ENCODE data around the gene KIAA1958. TPM values are rescaled to one million over a fixed set of nuclear protein-coding genes. Genes with fewer than 3 reads are reported as not detected.
"Not testable (repeated sequence)": the region's sequence is repeated elsewhere in the genome, so short reads cannot be mapped to it uniquely, and the experiment has no call there.

KIAA1958 gene
- total RNA-seq, 2 donors from 2014 or later, result 5.7 to 9.6 TPM

DNA sequence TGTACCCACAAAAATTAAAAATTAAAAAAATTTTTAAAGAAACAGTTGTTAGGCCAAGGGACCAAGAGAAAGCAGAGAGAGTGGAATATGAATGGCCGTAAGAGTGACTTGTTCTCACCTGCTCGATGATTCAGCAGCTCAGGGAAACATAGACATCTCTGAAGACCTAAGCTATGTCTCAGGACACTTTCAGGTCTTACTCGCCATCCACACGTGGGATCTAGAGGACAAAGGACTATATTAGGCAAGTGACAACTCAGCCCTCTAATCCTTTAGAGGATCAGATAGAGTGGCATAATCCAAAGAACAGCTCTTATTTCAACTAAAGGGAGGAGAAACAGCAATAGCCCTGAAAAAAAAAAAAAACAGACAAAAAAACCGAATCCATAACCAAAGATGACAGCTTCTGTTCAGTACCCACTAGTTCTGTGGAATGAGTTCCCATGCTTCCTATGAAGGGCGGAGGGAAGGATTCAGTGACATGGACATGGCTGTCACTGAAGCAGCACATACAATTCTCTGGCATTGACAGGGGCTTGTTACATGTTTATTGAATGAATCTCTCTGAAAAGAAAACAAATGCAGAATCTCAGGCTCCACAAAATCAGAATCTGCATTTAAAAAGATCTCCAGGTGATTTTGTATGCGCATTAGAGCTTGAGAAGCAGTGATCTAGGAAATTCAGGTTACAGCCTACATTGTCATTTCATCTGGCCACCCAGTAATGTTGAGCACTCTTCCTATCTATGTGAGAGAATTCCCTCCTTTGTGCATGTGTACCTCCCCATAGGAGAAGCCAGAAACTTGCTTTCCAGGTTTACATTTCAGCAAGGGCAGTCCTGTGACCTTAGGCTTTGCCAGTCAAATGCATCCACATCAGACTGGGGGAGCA is 96.0 kb downstream of the KIAA1958 start:
- 84 to 90% methylated on average over 7 of the region's 7 CpGs for WGBS, 2 donors

DNA sequence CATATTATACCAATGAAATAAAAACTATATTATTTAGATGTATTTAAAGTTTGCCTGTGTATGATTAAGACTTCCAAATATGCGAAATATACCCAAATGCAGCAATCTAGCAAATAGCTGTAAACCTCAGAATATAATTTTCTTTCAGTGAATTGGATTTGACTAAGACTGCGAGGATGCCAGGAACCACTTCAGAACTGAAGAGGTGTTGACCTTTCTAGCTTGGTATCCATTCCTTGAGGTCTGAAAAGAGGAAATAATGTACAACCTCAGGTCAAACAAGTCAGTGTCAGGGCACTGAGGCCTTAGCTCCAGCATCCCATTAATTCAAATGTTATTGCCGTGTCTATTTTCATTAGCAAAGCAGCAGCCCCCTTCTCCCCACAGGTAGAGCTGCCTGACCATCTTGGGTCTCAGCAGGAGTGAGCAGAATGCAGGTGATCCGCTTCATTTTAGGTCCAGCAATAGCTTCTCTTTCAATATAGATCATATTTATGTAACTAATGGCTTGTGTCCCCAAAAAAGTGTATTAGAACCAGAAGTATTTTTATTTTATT is 100.0 kb downstream of the KIAA1958 start:
- H3K27me3 ChIP-seq, result no peaks in the 10 kb centered on the region
- no peaks in the 10 kb centered on the region for H3K4me1 ChIP-seq
- intact Hi-C loops (cut with DNase I), result no loop called here
- no peak overlapping the region for H3K27ac ChIP-seq
- H3K4me3 ChIP-seq, result no peak overlapping the region
- 95 to 98% methylated on average over 4 of the region's 4 CpGs for WGBS, 2 donors
- no peak for ATAC-seq
- no peaks in the 10 kb centered on the region for H3K9me3 ChIP-seq
- H3K36me3 ChIP-seq (replicated peaks in 1 of 2; ENCODE audit: insufficient read depth in 1 of 2, low read depth in 2 of 2), result no peaks in the 10 kb centered on the region
- TF ChIP-seq CTCF (IDR thresholded peaks at IDR 0.05) (no peak), POLR2A (IDR thresholded peaks at IDR 0.05) (no peak)
- DNase-seq, result no peak

More for the DNA sequence above, 96.0 kb downstream of the KIAA1958 start:
- Histone ChIP-seq H3K4me3 (no peak overlapping the region), H3K36me3 (replicated peaks in 1 of 2; ENCODE audit: insufficient read depth in 1 of 2, low read depth in 2 of 2) (no peaks in the 10 kb centered on the region), H3K27ac (no peak overlapping the region), H3K27me3 (no peaks in the 10 kb centered on the region), H3K4me1 (no peaks in the 10 kb centered on the region), H3K9me3 (no peaks in the 10 kb centered on the region)
- no peak for TF ChIP-seq POLR2A (IDR thresholded peaks at IDR 0.05)
- TF ChIP-seq CTCF (IDR thresholded peaks at IDR 0.05), result no peak
- DNase-seq (no peak), ATAC-seq (no peak)
- intact Hi-C loops (cut with DNase I), result no loop called here

DNA sequence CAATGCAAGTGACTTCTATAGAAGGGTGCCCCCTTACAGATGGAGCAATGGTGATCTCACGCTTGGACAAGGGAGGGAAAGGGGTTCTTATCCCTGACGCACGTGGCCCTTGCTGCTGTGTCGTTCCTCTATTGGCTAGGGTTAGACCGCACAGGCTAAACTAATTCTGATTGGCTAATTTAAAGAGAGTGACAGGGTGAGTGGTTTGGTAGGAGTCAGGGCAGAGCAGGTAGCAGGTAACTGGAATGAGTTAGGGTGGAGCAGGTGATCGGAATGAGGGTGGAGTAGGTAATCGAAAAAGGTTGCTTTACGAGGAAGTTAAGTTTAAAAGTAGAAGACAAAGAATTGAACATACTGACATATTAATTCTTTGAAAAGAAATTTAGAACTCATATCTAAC is 105.2 kb downstream of the KIAA1958 start:
- H3K9me3 ChIP-seq; H3K4me3 ChIP-seq; H3K36me3 ChIP-seq (replicated peaks in 1 of 2; ENCODE audit: insufficient read depth in 1 of 2, low read depth in 2 of 2); ATAC-seq; H3K27me3 ChIP-seq; H3K4me1 ChIP-seq; intact Hi-C loops (cut with DNase I); H3K27ac ChIP-seq; DNase-seq: not testable (repeated sequence)
- 95 to 96% methylated on average over 8 of the region's 8 CpGs for WGBS, 2 donors

DNA sequence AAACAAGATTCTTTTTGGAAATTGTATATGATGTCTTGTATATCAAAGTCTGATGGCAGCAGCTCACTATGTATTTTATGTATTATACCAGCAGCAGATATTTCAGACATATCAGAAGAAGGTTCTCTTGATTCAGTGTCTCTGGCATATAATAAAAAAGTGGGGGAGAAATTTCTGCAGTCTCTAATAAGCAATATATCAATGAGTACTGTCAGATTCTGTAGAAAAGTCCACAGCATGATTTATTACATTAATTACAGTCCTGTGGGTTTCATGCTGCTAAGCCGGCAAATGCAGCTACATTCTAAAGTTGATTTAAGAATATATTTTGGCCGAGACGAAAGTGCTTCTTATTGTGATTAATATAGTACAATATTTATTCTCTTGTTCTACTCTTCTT is 113.1 kb downstream of the KIAA1958 start:
- no peaks in the 10 kb centered on the region for H3K36me3 ChIP-seq (replicated peaks in 1 of 2; ENCODE audit: insufficient read depth in 1 of 2, low read depth in 2 of 2)
- H3K4me3 ChIP-seq, result no peak overlapping the region
- H3K4me1 ChIP-seq, result no peaks in the 10 kb centered on the region
- intact Hi-C loops (cut with DNase I), result no loop called here
- TF ChIP-seq POLR2A (IDR thresholded peaks at IDR 0.05) (no peak), CTCF (IDR thresholded peaks at IDR 0.05) (no peak)
- no peaks in the 10 kb centered on the region for H3K27me3 ChIP-seq
- 61 to 62% methylated on average over 3 of the region's 3 CpGs for WGBS, 2 donors
- H3K27ac ChIP-seq, result no peak overlapping the region
- ATAC-seq (no peak), DNase-seq (no peak)
- no peaks in the 10 kb centered on the region for H3K9me3 ChIP-seq

DNA sequence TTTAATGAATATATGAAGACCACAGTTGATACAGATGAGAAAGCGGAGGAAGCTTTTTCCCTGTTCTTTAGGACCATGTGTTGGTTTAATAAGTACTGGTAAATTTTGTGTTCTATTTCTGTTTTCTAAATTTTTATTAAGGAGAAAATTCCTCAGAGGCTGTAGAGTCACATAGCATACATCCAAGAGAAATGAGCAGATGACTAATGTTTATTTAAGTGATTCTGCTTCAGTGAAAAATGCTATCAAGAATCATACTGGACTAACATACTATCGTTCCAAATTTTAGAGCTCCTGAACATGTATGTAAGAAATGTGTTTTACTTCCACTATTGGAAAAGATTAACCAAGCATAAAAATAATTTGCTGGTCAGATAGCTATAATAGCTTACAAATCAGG is 115.0 kb downstream of the KIAA1958 start:
- TF ChIP-seq CTCF (IDR thresholded peaks at IDR 0.05) (no peak), POLR2A (IDR thresholded peaks at IDR 0.05) (no peak)
- ATAC-seq, result no peak

More for the DNA sequence above, 115.0 kb downstream of the KIAA1958 start:
- Histone ChIP-seq H3K27me3 (no peaks in the 10 kb centered on the region), H3K4me3 (no peak overlapping the region), H3K4me1 (no peaks in the 10 kb centered on the region), H3K36me3 (replicated peaks in 1 of 2; ENCODE audit: insufficient read depth in 1 of 2, low read depth in 2 of 2) (no peaks in the 10 kb centered on the region), H3K9me3 (no peaks in the 10 kb centered on the region), H3K27ac (no peak overlapping the region)
- 52 to 55% methylated on average over 2 of the region's 2 CpGs for WGBS, 2 donors
- intact Hi-C loops (cut with DNase I), result no loop called here
- no peak for DNase-seq

All from body of pancreas (tissue), 4 donors.